Smooth muscle cell (in vitro differentiated cells): ENCODE results near the gene CNTLN. TPM values are rescaled to one million over a fixed set of nuclear protein-coding genes. Genes with fewer than 3 reads are reported as not detected.

Source experiments
- DNase-seq: peaks from one replicate; lab custom pipeline; 2025; ENCODE audit not compliant: unreplicated experiment; lab: John Stamatoyannopoulos, UW
- H2AFZ ChIP-seq: fragments of 200-600 bp; sonication (generic); 2 replicates; pipeline ENCODE4 v1.6.0; 2016; ENCODE audit warnings: antibody characterized with exemption, low read depth, mild to moderate bottlenecking
- H3F3A ChIP-seq: fragments of 200-600 bp; sonication (generic); 2 replicates; pipeline ENCODE4 v1.6.0; 2017; ENCODE audit warnings: antibody characterized with exemption, low read depth
- H3K27ac ChIP-seq: fragments of 200-600 bp; sonication (generic); 2 replicates; pipeline ENCODE4 v1.5.1; 2016; ENCODE audit warnings: low read depth, mild to moderate bottlenecking
- H3K27me3 ChIP-seq: fragments of 200-600 bp; sonication (generic); 2 replicates; pipeline ENCODE4 v1.6.1; 2016; ENCODE audit warnings: low read depth, mild to moderate bottlenecking
- H3K36me3 ChIP-seq: fragments of 200-600 bp; sonication (generic); 2 replicates; pipeline ENCODE4 v1.5.1; 2016; ENCODE audit warnings: low read depth
- H3K4me1 ChIP-seq: fragments of 200-600 bp; sonication (generic); 2 replicates; pipeline ENCODE4 v1.5.1; 2016; ENCODE audit warnings: low read depth
- H3K4me2 ChIP-seq: fragments of 200-600 bp; sonication (generic); 2 replicates; pipeline ENCODE4 v1.6.0; 2016; ENCODE audit warnings: mild to moderate bottlenecking
- H3K4me3 ChIP-seq: fragments of 200-600 bp; sonication (generic); 2 replicates; pipeline ENCODE4 v1.5.1; 2016; ENCODE audit warnings: mild to moderate bottlenecking
- H3K79me2 ChIP-seq: fragments of 200-600 bp; sonication (generic); 2 replicates; pipeline ENCODE4 v1.6.0; 2016; ENCODE audit warnings: low read depth, mild to moderate bottlenecking
- H3K9ac ChIP-seq: fragments of 200-600 bp; sonication (generic); 2 replicates; pipeline ENCODE4 v1.6.0; 2016; ENCODE audit warnings: low read depth
- H3K9me3 ChIP-seq: fragments of 200-600 bp; sonication (generic); replicated peaks from 2 replicates; pipeline ENCODE4 v1.5.1; 2016; ENCODE audit warnings: low read depth
- H4K20me1 ChIP-seq: fragments of 200-600 bp; sonication (generic); 2 replicates; pipeline ENCODE4 v1.6.0; 2016; ENCODE audit warnings: low read depth
- WGBS: methylation state at CpG from one replicate; pipeline ENCODE4 v1.1.7; 2016; ENCODE audit warnings: low lambda C conversion rate; 5-methylcytosine and 5-hydroxymethylcytosine counted together
- polyA plus RNA-seq: library from polyadenylated mRNA; unstranded; fragments of >200 nt; fragmentation: Nextera tagmentation; extraction: Ambion mirVana; gene quantifications from 2 replicates; pipeline ENCODE4 v1.2.1, GENCODE V29; 2016
- total RNA-seq: library from RNA; depleted of rRNA; stranded (reverse); fragments of >200 nt; gene quantifications from 2 replicates; pipeline ENCODE4 v1.2.3, GENCODE V29; 2014
- TF ChIP-seq, protein P1 (sequence below): fragments of 200-600 bp; sonication (generic); IDR thresholded peaks from 2 replicates; pipeline ENCODE4 v1.5.1; 2017; ENCODE audit warnings: borderline replicate concordance, mild to moderate bottlenecking, antibody characterized with exemption; ENCODE audit not compliant: insufficient read depth, poor library complexity, severe bottlenecking

The CNTLN gene
- total and polyA plus RNA-seq, 2 experiments from 2014 or later = 5.7 to 9.0 TPM

DNA sequence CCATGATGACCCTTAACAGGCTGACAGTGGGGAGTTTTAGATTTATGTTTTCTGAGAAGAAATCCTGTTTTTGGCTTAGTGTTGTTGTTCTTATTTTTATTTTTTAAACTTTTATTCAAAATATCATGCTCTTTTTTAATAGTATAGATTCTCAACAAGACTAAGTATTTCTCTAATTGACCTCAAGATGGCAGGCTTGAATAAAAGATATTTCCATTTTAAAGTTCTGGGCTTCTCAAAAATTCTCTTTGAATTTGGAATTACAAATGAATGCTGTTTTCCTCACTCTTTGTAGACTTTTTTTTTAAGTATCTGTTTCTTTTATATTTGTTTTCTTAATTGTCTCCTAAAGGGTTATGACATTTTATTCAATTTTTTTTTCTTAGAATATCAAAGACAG, 394.0 kb downstream of the CNTLN start:
- Histone ChIP-seq H3F3A (no peaks in the 10 kb centered on the region), H3K9me3 (no peaks in the 10 kb centered on the region), H3K79me2 (no peaks in the 10 kb centered on the region), H3K27me3 (peaks cover 27% of the 10 kb centered on the region), H3K36me3 (no peaks in the 10 kb centered on the region), H3K4me1 (no peaks in the 10 kb centered on the region), H4K20me1 (no peaks in the 10 kb centered on the region), H3K4me3 (no peak overlapping the region), H3K9ac (no peak overlapping the region), H3K4me2 (no peak overlapping the region), H2AFZ (no peak overlapping the region), H3K27ac (no peak overlapping the region)
- no peak for DNase-seq
- TF ChIP-seq, protein P1, sequence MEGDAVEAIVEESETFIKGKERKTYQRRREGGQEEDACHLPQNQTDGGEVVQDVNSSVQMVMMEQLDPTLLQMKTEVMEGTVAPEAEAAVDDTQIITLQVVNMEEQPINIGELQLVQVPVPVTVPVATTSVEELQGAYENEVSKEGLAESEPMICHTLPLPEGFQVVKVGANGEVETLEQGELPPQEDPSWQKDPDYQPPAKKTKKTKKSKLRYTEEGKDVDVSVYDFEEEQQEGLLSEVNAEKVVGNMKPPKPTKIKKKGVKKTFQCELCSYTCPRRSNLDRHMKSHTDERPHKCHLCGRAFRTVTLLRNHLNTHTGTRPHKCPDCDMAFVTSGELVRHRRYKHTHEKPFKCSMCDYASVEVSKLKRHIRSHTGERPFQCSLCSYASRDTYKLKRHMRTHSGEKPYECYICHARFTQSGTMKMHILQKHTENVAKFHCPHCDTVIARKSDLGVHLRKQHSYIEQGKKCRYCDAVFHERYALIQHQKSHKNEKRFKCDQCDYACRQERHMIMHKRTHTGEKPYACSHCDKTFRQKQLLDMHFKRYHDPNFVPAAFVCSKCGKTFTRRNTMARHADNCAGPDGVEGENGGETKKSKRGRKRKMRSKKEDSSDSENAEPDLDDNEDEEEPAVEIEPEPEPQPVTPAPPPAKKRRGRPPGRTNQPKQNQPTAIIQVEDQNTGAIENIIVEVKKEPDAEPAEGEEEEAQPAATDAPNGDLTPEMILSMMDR = peak; percentile 47

DNA sequence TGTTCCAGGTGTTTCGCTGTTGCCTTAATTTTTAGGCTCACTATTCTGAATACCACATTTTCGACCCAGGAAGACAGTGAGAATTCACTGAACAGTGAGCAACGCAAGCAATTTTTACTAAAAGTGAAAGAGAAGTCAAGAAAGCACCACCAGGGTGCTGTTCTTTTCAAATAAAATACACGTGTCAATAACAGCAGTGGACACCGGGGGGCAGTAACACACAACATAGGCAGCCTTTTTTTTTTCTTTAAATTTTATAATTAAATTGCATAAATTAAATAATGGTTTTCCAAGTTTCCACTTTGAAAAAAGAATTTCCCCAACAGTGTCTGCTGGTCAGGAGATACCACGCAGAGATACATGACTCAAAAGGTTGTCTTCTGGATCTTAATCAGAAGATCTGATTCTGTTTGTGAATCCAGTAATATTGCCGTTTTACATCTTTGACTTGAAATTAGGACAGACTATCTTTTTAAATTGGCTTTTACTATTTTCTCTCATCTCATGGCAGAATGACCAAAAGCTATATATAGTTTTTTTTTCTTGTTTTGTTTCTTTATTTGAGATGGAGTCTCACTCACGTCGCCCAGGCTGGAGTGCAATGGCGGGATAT, 396.9 kb downstream of the CNTLN start:
- WGBS = 47% methylated on average over 10 of the region's 10 CpGs
- no peak for DNase-seq
- Histone ChIP-seq H3K9me3 (no peaks in the 10 kb centered on the region), H4K20me1 (no peaks in the 10 kb centered on the region), H3K4me1 (no peaks in the 10 kb centered on the region), H3K27me3 (peaks cover 51% of the 10 kb centered on the region), H3K9ac (no peak overlapping the region), H3K4me3 (no peak overlapping the region), H2AFZ (no peak overlapping the region), H3K79me2 (no peaks in the 10 kb centered on the region), H3F3A (no peaks in the 10 kb centered on the region), H3K36me3 (no peaks in the 10 kb centered on the region), H3K27ac (no peak overlapping the region), H3K4me2 (peak overlapping the region; percentile 37)
- TF ChIP-seq, protein P1 = peak; percentile 77

DNA sequence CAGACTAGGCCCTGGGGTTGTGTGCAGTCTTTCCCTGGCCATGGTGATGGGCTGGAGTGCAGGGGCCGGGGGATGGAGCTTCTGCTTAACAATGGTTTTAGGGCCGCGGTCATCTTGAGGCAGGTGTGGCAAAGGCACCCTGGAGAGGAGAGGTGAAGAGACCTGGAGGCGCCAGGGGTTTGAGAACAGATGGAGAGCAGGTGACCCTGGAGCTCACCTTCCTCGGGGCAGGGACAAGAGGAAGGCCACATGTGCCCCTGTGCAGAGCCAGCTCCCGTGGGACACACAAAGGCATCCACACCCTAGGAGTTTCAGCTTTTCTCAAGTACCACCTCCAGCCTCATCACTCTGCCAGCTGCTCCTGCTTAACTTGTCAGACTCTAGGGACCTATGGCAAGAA, 397.6 kb downstream of the CNTLN start:
- H3K27me3 ChIP-seq = peaks cover 50% of the 10 kb centered on the region
- H3K9ac ChIP-seq = no peak overlapping the region
- no peak overlapping the region for H2AFZ ChIP-seq
- 78% methylated on average over 6 of the region's 6 CpGs for WGBS
- no peak overlapping the region for H3K4me3 ChIP-seq
- H3K4me1 ChIP-seq = no peaks in the 10 kb centered on the region
- no peaks in the 10 kb centered on the region for H3K79me2 ChIP-seq
- TF ChIP-seq, protein P1 = no peak
- no peak overlapping the region for H3K4me2 ChIP-seq
- H4K20me1 ChIP-seq = no peaks in the 10 kb centered on the region
- H3F3A ChIP-seq = no peaks in the 10 kb centered on the region
- H3K27ac ChIP-seq = no peak overlapping the region
- no peaks in the 10 kb centered on the region for H3K36me3 ChIP-seq
- H3K9me3 ChIP-seq = no peaks in the 10 kb centered on the region
- no peak for DNase-seq

DNA sequence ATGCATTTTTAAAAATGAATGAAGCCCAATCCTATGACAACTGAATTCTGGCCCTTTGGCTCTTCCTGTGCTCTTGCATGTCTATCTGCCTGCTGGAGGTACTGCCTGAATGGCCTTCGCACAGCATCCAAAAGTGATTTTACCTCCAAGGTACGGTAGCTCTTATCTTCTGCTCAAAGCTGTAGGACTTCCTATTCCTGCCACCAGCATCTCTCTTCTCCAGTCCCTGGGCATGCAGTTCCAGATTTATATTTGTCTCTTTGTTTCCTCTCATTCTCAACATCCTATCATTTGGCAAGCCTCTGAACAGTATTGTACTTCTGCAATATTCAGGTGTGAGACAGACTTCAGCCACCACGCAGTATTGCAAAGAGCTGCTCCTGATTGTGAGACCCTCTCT, 400.3 kb downstream of the CNTLN start:
- WGBS = 91% methylated on average over 3 of the region's 3 CpGs

More for the DNA sequence above, 400.3 kb downstream of the CNTLN start:
- Histone ChIP-seq H2AFZ (no peak overlapping the region), H3K9me3 (no peaks in the 10 kb centered on the region), H3K27me3 (peaks cover 39% of the 10 kb centered on the region), H3K36me3 (no peaks in the 10 kb centered on the region), H3K9ac (no peak overlapping the region), H3K27ac (no peak overlapping the region), H3K4me2 (no peak overlapping the region), H3F3A (no peaks in the 10 kb centered on the region), H3K4me3 (no peak overlapping the region), H4K20me1 (no peaks in the 10 kb centered on the region), H3K79me2 (no peaks in the 10 kb centered on the region), H3K4me1 (no peaks in the 10 kb centered on the region)
- TF ChIP-seq, protein P1 = no peak
- DNase-seq = no peak
